ENCODE measurements around the gene CFAP73.

CFAP73 gene

GRCh38 chr12:113161415-113162016 is 12.0 kb downstream of the CFAP73 start:
- TF ChIP-seq, protein P1, sequence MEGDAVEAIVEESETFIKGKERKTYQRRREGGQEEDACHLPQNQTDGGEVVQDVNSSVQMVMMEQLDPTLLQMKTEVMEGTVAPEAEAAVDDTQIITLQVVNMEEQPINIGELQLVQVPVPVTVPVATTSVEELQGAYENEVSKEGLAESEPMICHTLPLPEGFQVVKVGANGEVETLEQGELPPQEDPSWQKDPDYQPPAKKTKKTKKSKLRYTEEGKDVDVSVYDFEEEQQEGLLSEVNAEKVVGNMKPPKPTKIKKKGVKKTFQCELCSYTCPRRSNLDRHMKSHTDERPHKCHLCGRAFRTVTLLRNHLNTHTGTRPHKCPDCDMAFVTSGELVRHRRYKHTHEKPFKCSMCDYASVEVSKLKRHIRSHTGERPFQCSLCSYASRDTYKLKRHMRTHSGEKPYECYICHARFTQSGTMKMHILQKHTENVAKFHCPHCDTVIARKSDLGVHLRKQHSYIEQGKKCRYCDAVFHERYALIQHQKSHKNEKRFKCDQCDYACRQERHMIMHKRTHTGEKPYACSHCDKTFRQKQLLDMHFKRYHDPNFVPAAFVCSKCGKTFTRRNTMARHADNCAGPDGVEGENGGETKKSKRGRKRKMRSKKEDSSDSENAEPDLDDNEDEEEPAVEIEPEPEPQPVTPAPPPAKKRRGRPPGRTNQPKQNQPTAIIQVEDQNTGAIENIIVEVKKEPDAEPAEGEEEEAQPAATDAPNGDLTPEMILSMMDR (IDR thresholded peaks at IDR 0.05; ENCODE audit: control extremely low read depth, extremely low read depth, low read depth, missing control alignments) = no peak
- POLR2A ChIA-PET = no interaction called here
- CTCF ChIA-PET = interaction anchor here (0.8 to 21.4 kb wide), 5 partner anchors 8 to 147 kb away, joined by 3 to 190 read pairs (median 4); partner anchors contain the start of gene RASAL1
- DNase-seq (ENCODE audit: extremely low spot score) = peak; percentile 56

DNA sequence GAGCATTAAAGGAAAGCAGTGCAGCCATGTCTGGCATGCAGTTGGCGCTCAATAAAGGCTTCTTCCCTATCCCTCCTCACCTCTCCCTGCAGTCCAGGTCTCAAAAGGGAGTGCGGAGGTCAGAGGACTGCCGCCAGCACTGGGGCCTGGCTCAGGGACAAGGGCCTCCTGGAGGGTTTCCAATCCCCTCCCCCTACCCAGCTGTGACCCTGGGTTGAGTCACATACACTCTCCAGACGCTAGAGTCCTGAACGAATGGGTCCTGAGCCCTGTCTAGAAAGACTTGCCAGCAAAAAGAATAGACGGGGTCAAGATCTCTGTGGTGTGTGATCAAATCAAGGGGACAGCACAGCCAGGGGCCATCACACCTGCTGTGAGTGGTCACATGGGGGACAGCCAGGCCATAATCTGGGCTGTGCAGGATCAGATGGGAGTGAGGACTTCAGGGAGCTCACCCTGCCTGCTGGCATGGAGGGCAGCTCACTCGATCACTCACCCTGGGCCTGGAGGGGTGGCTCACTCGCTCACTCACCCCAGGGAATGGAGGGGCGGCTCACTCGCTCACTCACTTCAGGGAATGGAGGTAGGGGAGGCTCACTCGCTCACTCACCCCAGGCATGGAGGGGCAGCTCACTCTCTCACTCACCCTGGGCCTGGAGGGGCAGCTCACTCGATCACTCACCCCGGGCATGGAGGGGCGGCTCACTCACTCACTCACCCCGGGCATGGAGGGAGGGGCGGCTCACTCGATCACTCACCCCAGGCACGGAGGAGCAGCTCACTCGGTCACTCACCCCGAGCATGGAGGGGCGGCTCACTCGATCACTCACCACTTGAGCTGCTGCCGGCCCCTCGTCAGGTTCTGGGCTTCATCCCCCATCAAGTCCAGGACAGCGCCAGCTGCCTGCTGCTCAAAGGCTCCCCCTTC is 12.8 kb downstream of the CFAP73 start:
- TF ChIP-seq, protein P1 (IDR thresholded peaks at IDR 0.05; ENCODE audit: control extremely low read depth, extremely low read depth, low read depth, missing control alignments) = no peak
- ChIA-PET CTCF (interaction anchor here (1.0 to 21.4 kb wide), 6 partner anchors 9 to 171 kb away, joined by 3 to 190 read pairs (median 4); partner anchors contain the start of gene RASAL1), POLR2A (interaction anchor here (0.6 kb wide), 1 partner anchor 52 kb away, joined by 3 read pairs; no protein-coding TSS in a partner anchor)
- DNase-seq (ENCODE audit: extremely low spot score) = no peak

GRCh38 chr12:113163030-113163360 is 13.5 kb downstream of the CFAP73 start:
- no peak for DNase-seq (ENCODE audit: extremely low spot score)
- TF ChIP-seq, protein P1 (IDR thresholded peaks at IDR 0.05; ENCODE audit: control extremely low read depth, extremely low read depth, low read depth, missing control alignments) = no peak
- CTCF ChIA-PET = interaction anchor here (1.0 to 21.4 kb wide), 5 partner anchors 10 to 172 kb away, joined by 3 to 190 read pairs (median 4); no protein-coding TSS in a partner anchor
- POLR2A ChIA-PET = interaction anchor here (0.5 to 0.6 kb wide), 2 partner anchors 53 to 133 kb away, joined by 3 to 6 read pairs; no protein-coding TSS in a partner anchor

- DNase-seq (ENCODE audit: extremely low spot score) = no peak
- TF ChIP-seq, protein P1 (IDR thresholded peaks at IDR 0.05; ENCODE audit: control extremely low read depth, extremely low read depth, low read depth, missing control alignments) = no peak
- ChIA-PET CTCF (interaction anchor here (1.2 to 21.4 kb wide), 2 partner anchors 9 to 115 kb away, joined by 4 to 190 read pairs; no protein-coding TSS in a partner anchor), POLR2A (no interaction called here)
Observed at GRCh38 chr12:113164014-113164413, 14.5 kb downstream of the CFAP73 start.

DNA sequence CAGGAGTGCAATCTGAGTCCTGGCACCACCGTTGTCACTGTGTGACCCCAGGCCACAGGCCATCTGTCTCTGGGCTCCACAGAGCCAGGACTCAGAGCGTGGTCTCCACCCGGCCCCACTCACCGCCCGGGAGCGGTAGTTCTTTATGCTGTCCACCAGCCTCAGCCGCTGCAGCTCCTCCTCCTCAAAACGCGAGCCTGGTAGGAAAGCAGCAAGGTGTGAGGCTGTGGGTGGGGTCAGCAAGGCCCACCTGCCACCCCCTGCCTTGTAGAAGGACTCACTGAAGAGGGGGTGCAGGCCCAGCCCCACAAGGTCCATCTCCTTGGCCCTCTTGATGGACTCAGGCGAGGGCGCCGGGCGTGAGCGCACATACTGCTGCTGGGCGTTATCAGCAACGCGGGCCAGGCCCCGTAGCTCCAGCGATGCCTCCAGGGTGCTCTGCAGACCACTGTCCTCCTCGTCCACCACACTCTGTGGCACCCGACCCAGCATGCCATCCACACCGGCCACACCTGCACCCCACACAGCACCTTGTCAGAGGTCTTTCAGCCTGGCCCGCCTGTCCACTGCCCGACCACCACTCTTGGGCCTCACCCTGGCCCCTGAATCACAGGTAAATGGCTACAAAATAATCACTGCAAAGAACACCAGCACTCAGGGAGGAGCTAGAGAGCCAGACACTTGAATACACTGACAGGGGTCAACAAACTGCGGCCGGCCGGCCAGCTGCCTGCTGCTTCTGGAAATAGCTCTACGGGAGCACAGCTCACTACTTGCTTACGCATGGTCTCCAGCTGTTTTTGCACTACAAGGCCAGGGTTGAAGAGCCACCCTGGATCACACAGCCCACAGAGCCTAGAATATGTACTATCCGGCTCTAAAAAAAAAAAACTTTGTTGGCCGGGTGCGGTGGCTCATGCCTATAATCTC is 16.3 kb downstream of the CFAP73 start:
- TF ChIP-seq, protein P1 (IDR thresholded peaks at IDR 0.05; ENCODE audit: control extremely low read depth, extremely low read depth, low read depth, missing control alignments) = no peak
- ChIA-PET CTCF (interaction anchor here (0.8 to 21.4 kb wide), 6 partner anchors 7 to 135 kb away, joined by 3 to 190 read pairs (median 5); no protein-coding TSS in a partner anchor), POLR2A (no interaction called here)
- no peak for DNase-seq (ENCODE audit: extremely low spot score)

All from GM10248 (cell line).